K562 (cell line): ENCODE data around the gene GGT6. TPM values are rescaled to one million over a fixed set of nuclear protein-coding genes. Genes with fewer than 3 reads are reported as not detected.

Experiments
- ATAC-seq: fragments of 200-7000 bp; cut with Tn5 transposase; 3 replicates; pipeline ENCODE4 v1.9.1; 2020; ENCODE audit warnings: moderate library complexity
- BruUV-seq: library from RNA; stranded (reverse); fragments of 400-500 nt; replicated peaks from 2 replicates; lab custom pipeline; 2021; lab: Mats Ljungman, UMichigan
- CTCF ChIA-PET: fragments of 300-600 bp; formaldehyde crosslinking; extraction: SDS; loops from one replicate; lab custom pipeline; 2021; ENCODE audit warnings: low intra/inter-chr PET ratio; lab: Yijun Ruan, JAX
- POLR2A ChIA-PET: fragments of 300-600, 350-650 bp; sonication (Branson Sonifier 250); formaldehyde crosslinking; extraction: SDS; loops from one replicate; lab custom pipeline; 2021; ENCODE audit warnings: antibody characterized with exemption, inconsistent platforms; lab: Yijun Ruan, JAX
- DNase-seq, 4 experiments: peaks; one replicate each; pipeline versions ENCODE4 v3.0.0 to v3.0.0-alpha.2; 2011 to 2018; ENCODE audit warnings: low spot score in 3 of 4, mixed read lengths in 3 of 4; ENCODE audit errors: extremely low read depth in 1 of 4
- FAIRE-seq: peaks from 2 replicates; lab custom pipeline; 2011; peaks lifted over from hg19 to GRCh38; lab: Jason Lieb, UNC
- H2AFZ ChIP-seq: 2 replicates; pipeline ENCODE4 v1.6.0; 2011; ENCODE audit warnings: low read depth, low read length, control low read depth, inconsistent platforms
- H3K27ac ChIP-seq: fragments of 200-600 bp; 3 replicates; pipeline ENCODE4 v1.8.0; 2011; ENCODE audit warnings: low read depth, mild to moderate bottlenecking, control low read depth, inconsistent platforms, low read length, moderate library complexity, mixed read lengths; ENCODE audit errors: extremely low read depth
- H3K27me3 ChIP-seq, 2 experiments: fragments of 300-600 bp in 1 of 2; 2 replicates in 1 of 2; 3 replicates in 1 of 2; pipeline versions ENCODE4 v1.6.0 to v1.8.0; 2011; ENCODE audit warnings: inconsistent platforms in 2 of 2, low read length in 2 of 2, mild to moderate bottlenecking in 1 of 2, mixed read lengths in 1 of 2, moderate library complexity in 1 of 2; ENCODE audit not compliant: control insufficient read depth in 2 of 2, insufficient read depth in 2 of 2
- H3K36me3 ChIP-seq: fragments of 300-600 bp; 3 replicates; pipeline ENCODE4 v1.8.0; 2011; ENCODE audit warnings: mild to moderate bottlenecking, low read length, inconsistent platforms; ENCODE audit not compliant: control insufficient read depth, insufficient read depth
- H3K4me1 ChIP-seq, 2 experiments: fragments of 200-600 bp in 1 of 2; replicated peaks in 1 of 2; 2 replicates in 1 of 2; 3 replicates in 1 of 2; pipeline versions ENCODE4 v1.5.1 to v1.8.0; 2011; ENCODE audit warnings: inconsistent platforms in 2 of 2, low read length in 2 of 2, mild to moderate bottlenecking in 1 of 2, mixed read lengths in 1 of 2, moderate library complexity in 1 of 2; ENCODE audit not compliant: control insufficient read depth in 2 of 2, insufficient read depth in 2 of 2
- H3K4me2 ChIP-seq: 2 replicates; pipeline ENCODE4 v1.6.1; 2011; ENCODE audit warnings: low read length, control low read depth, inconsistent platforms, mixed read lengths; ENCODE audit not compliant: insufficient read depth
- H3K4me3 ChIP-seq: fragments of 200-600 bp; sonication (generic), shearing (Covaris generic); 2 replicates; pipeline ENCODE4 v1.5.1; 2016; ENCODE audit warnings: control low read depth, inconsistent platforms
- H3K79me2 ChIP-seq: fragments of 200-600 bp; 3 replicates; pipeline ENCODE4 v1.8.0; 2011; ENCODE audit warnings: low read length, inconsistent platforms; ENCODE audit not compliant: control insufficient read depth, insufficient read depth
- H3K9ac ChIP-seq, 2 experiments: 2 replicates each; pipeline versions ENCODE4 v1.6.0 to v1.6.1; 2011; ENCODE audit warnings: low read depth in 2 of 2, low read length in 2 of 2, control low read depth in 1 of 2, inconsistent platforms in 1 of 2, mild to moderate bottlenecking in 1 of 2, mixed read lengths in 1 of 2; ENCODE audit not compliant: insufficient read depth in 1 of 2
- H3K9me1 ChIP-seq: one replicate; pipeline ENCODE4 v1.6.0; 2011; ENCODE audit warnings: inconsistent platforms, mild to moderate bottlenecking, low read length, moderate library complexity; ENCODE audit not compliant: control insufficient read depth, insufficient read depth
- H3K9me3 ChIP-seq: replicated peaks from 2 replicates; pipeline ENCODE4 v1.5.1; 2011; ENCODE audit warnings: low read depth, low read length, inconsistent platforms; ENCODE audit not compliant: control insufficient read depth, insufficient read depth
- H4K20me1 ChIP-seq: replicated peaks from 2 replicates; pipeline ENCODE4 v1.6.1; 2011; ENCODE audit warnings: low read length, inconsistent platforms, mixed read lengths; ENCODE audit not compliant: control insufficient read depth, insufficient read depth
- GTF2A2 ChIP-seq: IDR thresholded peaks from 2 replicates; pipeline ENCODE4 v1.6.1; 2016; ENCODE audit warnings: mild to moderate bottlenecking, missing genetic modification characterization, missing compliant biosample characterization
- MITF ChIP-seq: IDR thresholded peaks from 2 replicates; pipeline ENCODE4 v1.6.1; 2014; ENCODE audit warnings: antibody characterized with exemption
- NFYB ChIP-seq: IDR thresholded peaks from 2 replicates; pipeline ENCODE4 v1.6.1; 2011; ENCODE audit warnings: mild to moderate bottlenecking, moderate library complexity; ENCODE audit not compliant: insufficient read length; ENCODE audit errors: extremely low read depth
- RBFOX2 ChIP-seq: fragments of 200-400 bp; formaldehyde crosslinking; IDR thresholded peaks from 2 replicates; pipeline ENCODE4 v1.6.1; 2017; ENCODE audit warnings: low read depth, mild to moderate bottlenecking, low read length, moderate library complexity
- ZNF586 ChIP-seq: fragments of 450-650 bp; formaldehyde crosslinking; conservative IDR thresholded peaks from 2 replicates; pipeline ENCODE4 v1.4.0; 2020; ENCODE audit warnings: mild to moderate bottlenecking, moderate library complexity
- ZNF696 ChIP-seq: fragments of 250-450 bp; sonication (Bioruptor Pico); conservative IDR thresholded peaks from 2 replicates; pipeline ENCODE4 v1.4.0; 2020; ENCODE audit warnings: mild to moderate bottlenecking, moderate library complexity
- WGBS: fragments of 100-300 bp; shearing (Covaris generic); methylation state at CpG from one replicate; pipeline ENCODE4 v1.1.6; 2016; ENCODE audit warnings: low coverage, mixed read lengths; ENCODE audit not compliant: insufficient coverage; ENCODE audit errors: missing lambda C conversion rate; 5-methylcytosine and 5-hydroxymethylcytosine counted together
- in situ Hi-C: fragments of 300-500 bp; cut with MboI; formaldehyde crosslinking; loops from 4 replicates; pipeline ENCODE4 v1.15.0; 2018; ENCODE audit warnings: inconsistent platforms, mixed read lengths
- intact Hi-C: fragments of 100-400 bp; cut with micrococcal nuclease; formaldehyde crosslinking; loops from 2 replicates; pipeline ENCODE4 v1.14.2; 2022
- polyA plus RNA-seq, 8 experiments: library from polyadenylated mRNA; depleted of rRNA in 4 of 8; stranded (reverse) in 5 of 8; unstranded in 3 of 8; fragments of >200 nt; fragmentation: Nextera tagmentation in 2 of 8; fragmentation: Illumina TruSeq in 1 of 8; extraction: Ambion mirVana in 2 of 8; extraction: Trizol in 1 of 8; gene quantifications; 2 replicates each; pipeline versions ENCODE4 v1.2.1 to v1.2.3, GENCODE V29; 2011 to 2014; ENCODE audit warnings: inconsistent platforms in 1 of 8, missing spikeins in 1 of 8
- total RNA-seq, 7 experiments: library from RNA; depleted of rRNA in 6 of 7; stranded (reverse); fragments of >200 nt in 6 of 7; fragmentation: Illumina TruSeq in 2 of 7; extraction: Trizol in 2 of 7; gene quantifications; 2 replicates each; pipeline versions ENCODE4 v1.2.1 to v1.2.3, GENCODE V29; 2011 to 2021; ENCODE audit warnings: low replicate concordance in 1 of 7

Gene GGT6
- total and polyA plus RNA-seq, 9 of the 15 experiments (the other 6 are each of a cell fraction or from before 2014, with no cell fraction given), result 0.09 TPM; not detected in 8

DNA sequence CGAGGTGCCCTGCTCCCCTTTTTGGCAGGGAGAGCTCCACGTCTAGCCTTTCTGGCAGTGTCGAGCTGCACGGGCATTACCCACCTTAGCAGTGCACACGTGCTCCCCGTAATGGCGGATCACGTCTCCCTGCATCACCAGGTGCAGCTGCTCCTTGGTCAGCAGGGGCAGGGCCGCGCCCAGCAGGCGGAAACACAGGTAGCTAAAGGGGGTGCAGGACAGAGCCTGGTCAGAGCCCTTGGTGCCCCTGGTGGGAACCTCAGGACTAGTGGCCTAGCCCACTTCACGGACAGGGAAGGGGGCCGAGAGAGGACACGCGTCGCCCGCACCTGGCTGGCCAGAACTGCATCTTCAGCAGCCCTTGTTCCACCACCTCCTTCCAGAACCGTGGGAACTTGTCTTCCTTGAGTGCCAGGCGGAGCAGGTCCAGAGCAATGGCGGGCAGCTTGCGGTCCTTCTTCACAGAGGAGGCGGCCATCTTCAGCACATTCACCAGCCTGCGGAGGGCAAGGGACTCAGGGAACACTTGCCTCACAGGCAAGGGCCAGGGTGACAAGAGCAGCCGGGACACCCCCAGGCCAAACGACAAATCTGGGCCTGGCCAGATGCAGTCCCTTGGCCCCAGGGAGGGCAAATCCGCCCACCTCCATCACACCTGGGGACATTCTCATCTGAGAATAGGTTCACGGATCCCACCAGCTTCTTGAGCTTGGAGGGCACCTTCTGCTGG lies 8.4 kb downstream of the GGT6 start:
- H3K4me2 ChIP-seq, result no peak overlapping the region
- no peak for TF ChIP-seq MITF
- no peak for TF ChIP-seq ZNF696 (CRISPR knock-in tag)
- peak; percentile 46; the same call in 1 of the 2 replicates for TF ChIP-seq RBFOX2
- TF ChIP-seq ZNF586 (CRISPR knock-in tag), result no peak
- TF ChIP-seq GTF2A2 (tag), result no peak
- no peak for TF ChIP-seq NFYB
- peaks cover 70% of the 10 kb centered on the region; the same call in 2 of the 3 replicates for H3K36me3 ChIP-seq
- no peak overlapping the region for H3K4me3 ChIP-seq
- no peak for ATAC-seq
- 89% methylated on average over 10 of the region's 27 CpGs for WGBS
- ChIA-PET POLR2A (no interaction called here), CTCF (no interaction called here)
- H3K27ac ChIP-seq, result no peak overlapping the region
- H3K9ac ChIP-seq, result no peak overlapping the region; a peak in 1 of 4 replicates
- no peak overlapping the region for H2AFZ ChIP-seq
- in situ Hi-C loops (no loop called here), intact Hi-C loops (no loop called here)
- FAIRE-seq, result no peak
- H3K27me3 ChIP-seq, result no peaks in the 10 kb centered on the region
- no peaks in the 10 kb centered on the region for H3K9me1 ChIP-seq
- peaks cover 3 to 43% of the 10 kb centered on the region in 2 experiments; a peak in 4 of 5 replicates for H3K4me1 ChIP-seq
- no peaks in the 10 kb centered on the region for H3K9me3 ChIP-seq
- no peaks in the 10 kb centered on the region for H4K20me1 ChIP-seq
- peaks cover 38% of the 10 kb centered on the region for H3K79me2 ChIP-seq
- BruUV-seq, result no TSS peak
- no peak for DNase-seq
